ENCODE data around the gene KIF12.
"Not testable (repeated sequence)": the region's sequence is repeated elsewhere in the genome, so short reads cannot be mapped to it uniquely, and the experiment has no call there.

The KIF12 gene

GRCh38 chr9:114083666-114084065, 15.4 kb downstream of the KIF12 start:
- Histone ChIP-seq H3K9ac (ENCODE audit: low read length) (no peak overlapping the region), H3K27ac (ENCODE audit: low read length) (no peak overlapping the region), H3K4me2 (ENCODE audit: low read depth, low read length) (no peak overlapping the region), H3F3A (ENCODE audit: insufficient read depth, low read length) (no peaks in the 10 kb centered on the region), H3K9me3 (replicated peaks; ENCODE audit: insufficient read depth, low read length) (no peaks in the 10 kb centered on the region), H3K9me2 (replicated peaks; ENCODE audit: insufficient read depth, low read length) (no peaks in the 10 kb centered on the region), H3K27me3 (replicated peaks; ENCODE audit: insufficient read depth, low read length) (no peaks in the 10 kb centered on the region), H3K79me2 (ENCODE audit: low read length) (no peaks in the 10 kb centered on the region), H4K20me1 (ENCODE audit: insufficient read depth, low read length) (no peaks in the 10 kb centered on the region), H2AFZ (ENCODE audit: low read length) (no peak overlapping the region), H3K4me1 (ENCODE audit: low read length) (no peaks in the 10 kb centered on the region), H3K36me3 (replicated peaks; ENCODE audit: insufficient read depth, low read length) (no peaks in the 10 kb centered on the region), H3K4me3 (ENCODE audit: low read length) (no peak overlapping the region)
- TF ChIP-seq EZH2phosphoT487 (IDR thresholded peaks at IDR 0.05; ENCODE audit: low read length) (no peak), EZH2 (optimal IDR thresholded peaks at IDR 0.05; ENCODE audit: low read depth, low read length) (no peak), CTCF (IDR thresholded peaks at IDR 0.05; ENCODE audit: low read length) (no peak)
- DNase-seq, result no peak

- H3K9ac ChIP-seq (ENCODE audit: low read length); H3K9me3 ChIP-seq (replicated peaks; ENCODE audit: insufficient read depth, low read length); H2AFZ ChIP-seq (ENCODE audit: low read length); H3K27me3 ChIP-seq (replicated peaks; ENCODE audit: insufficient read depth, low read length); H3K4me3 ChIP-seq (ENCODE audit: low read length); H3F3A ChIP-seq (ENCODE audit: insufficient read depth, low read length); H3K79me2 ChIP-seq (ENCODE audit: low read length); H3K27ac ChIP-seq (ENCODE audit: low read length); H3K9me2 ChIP-seq (replicated peaks; ENCODE audit: insufficient read depth, low read length); H3K4me1 ChIP-seq (ENCODE audit: low read length); H3K4me2 ChIP-seq (ENCODE audit: low read depth, low read length); H3K36me3 ChIP-seq (replicated peaks; ENCODE audit: insufficient read depth, low read length); DNase-seq; H4K20me1 ChIP-seq (ENCODE audit: insufficient read depth, low read length): not testable (repeated sequence)
These were observed 16.2 kb downstream of the KIF12 start for GRCh38 chr9:114082763-114083412.

GRCh38 chr9:114082017-114082762, 16.9 kb downstream of the KIF12 start:
- Histone ChIP-seq H4K20me1 (ENCODE audit: insufficient read depth, low read length) (no peaks in the 10 kb centered on the region), H3K9me3 (replicated peaks; ENCODE audit: insufficient read depth, low read length) (no peaks in the 10 kb centered on the region), H3K4me1 (ENCODE audit: low read length) (no peaks in the 10 kb centered on the region), H3K9me2 (replicated peaks; ENCODE audit: insufficient read depth, low read length) (no peaks in the 10 kb centered on the region), H3F3A (ENCODE audit: insufficient read depth, low read length) (no peaks in the 10 kb centered on the region), H2AFZ (ENCODE audit: low read length) (no peak overlapping the region), H3K27ac (ENCODE audit: low read length) (no peak overlapping the region), H3K9ac (ENCODE audit: low read length) (no peak overlapping the region), H3K36me3 (replicated peaks; ENCODE audit: insufficient read depth, low read length) (no peaks in the 10 kb centered on the region), H3K4me2 (ENCODE audit: low read depth, low read length) (no peak overlapping the region), H3K79me2 (ENCODE audit: low read length) (no peaks in the 10 kb centered on the region), H3K27me3 (replicated peaks; ENCODE audit: insufficient read depth, low read length) (no peaks in the 10 kb centered on the region), H3K4me3 (ENCODE audit: low read length) (no peak overlapping the region)
- TF ChIP-seq CTCF (IDR thresholded peaks at IDR 0.05; ENCODE audit: low read length) (peak; percentile 94), EZH2phosphoT487 (IDR thresholded peaks at IDR 0.05; ENCODE audit: low read length) (no peak), EZH2 (optimal IDR thresholded peaks at IDR 0.05; ENCODE audit: low read depth, low read length) (no peak)
- DNase-seq, result peak; percentile 83

GRCh38 chr9:114081441-114082016, 17.6 kb downstream of the KIF12 start:
- Histone ChIP-seq H3K9ac (ENCODE audit: low read length) (no peak overlapping the region), H3K36me3 (replicated peaks; ENCODE audit: insufficient read depth, low read length) (no peaks in the 10 kb centered on the region), H2AFZ (ENCODE audit: low read length) (no peak overlapping the region), H3K9me3 (replicated peaks; ENCODE audit: insufficient read depth, low read length) (no peaks in the 10 kb centered on the region), H3F3A (ENCODE audit: insufficient read depth, low read length) (no peaks in the 10 kb centered on the region), H3K4me2 (ENCODE audit: low read depth, low read length) (no peak overlapping the region), H4K20me1 (ENCODE audit: insufficient read depth, low read length) (no peaks in the 10 kb centered on the region), H3K27ac (ENCODE audit: low read length) (no peak overlapping the region), H3K79me2 (ENCODE audit: low read length) (no peaks in the 10 kb centered on the region), H3K4me1 (ENCODE audit: low read length) (no peaks in the 10 kb centered on the region), H3K9me2 (replicated peaks; ENCODE audit: insufficient read depth, low read length) (no peaks in the 10 kb centered on the region), H3K27me3 (replicated peaks; ENCODE audit: insufficient read depth, low read length) (no peaks in the 10 kb centered on the region), H3K4me3 (ENCODE audit: low read length) (no peak overlapping the region)
- TF ChIP-seq EZH2phosphoT487 (IDR thresholded peaks at IDR 0.05; ENCODE audit: low read length), result no peak
- TF ChIP-seq EZH2 (optimal IDR thresholded peaks at IDR 0.05; ENCODE audit: low read depth, low read length), result no peak
- TF ChIP-seq CTCF (IDR thresholded peaks at IDR 0.05; ENCODE audit: low read length), result no peak
- no peak for DNase-seq
